ENCODE data around the gene TENM4. TPM values are rescaled to one million over a fixed set of nuclear protein-coding genes. Genes with fewer than 3 reads are reported as not detected.

Gene TENM4
- not detected for total RNA-seq

DNA sequence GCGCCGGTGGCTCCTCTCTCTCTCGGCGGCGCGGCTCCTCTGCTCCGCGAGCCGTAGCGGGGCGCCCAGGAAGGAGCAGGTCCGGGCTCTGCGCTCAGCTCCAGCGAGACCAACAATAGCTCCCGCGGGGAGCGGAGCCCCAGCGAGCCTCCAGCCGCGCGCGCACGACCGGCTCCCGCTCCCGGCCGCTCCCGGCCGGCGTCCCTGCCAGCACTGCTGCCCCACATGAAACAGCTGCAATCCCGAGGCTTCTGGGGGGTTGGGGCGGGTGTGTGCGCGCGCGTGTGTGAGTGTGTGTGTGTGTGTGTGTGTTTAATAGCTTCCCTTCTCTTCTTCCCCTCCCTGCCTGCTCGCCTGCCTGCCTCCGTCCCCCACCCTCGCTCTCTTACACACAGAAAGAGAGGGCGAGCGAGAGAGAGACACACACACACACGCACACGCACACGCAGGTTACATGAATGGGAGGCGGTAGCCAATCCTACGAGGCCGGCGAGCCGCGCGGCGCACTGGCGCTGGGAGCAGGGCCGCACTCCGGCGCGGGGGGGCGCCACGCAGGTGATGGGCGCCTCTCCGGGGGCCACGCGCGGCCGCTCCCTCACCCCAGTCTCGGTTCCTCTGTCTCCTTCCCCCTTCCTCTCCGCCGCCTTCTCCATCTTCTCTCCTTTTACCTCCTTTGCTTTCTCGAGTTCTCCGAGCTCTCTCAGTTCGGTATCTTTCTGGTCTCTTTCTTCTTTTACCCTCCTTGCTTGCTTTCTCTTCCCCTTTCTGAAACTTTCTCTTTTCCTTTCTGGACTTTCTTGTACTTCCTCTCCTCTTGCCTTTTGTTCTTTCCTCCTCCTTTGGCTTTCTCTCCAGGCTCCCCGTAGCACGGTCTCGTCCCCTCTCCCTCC, at the start of gene TENM4:
Gene TENM4 (minus strand): TSS at position 460 of the 890 bp plus-strand sequence. CDS start 371,086 bp downstream, outside the sequence.
- intact Hi-C loops (cut with micrococcal nuclease): no loop called here
- Mint-ChIP-seq H3K4me1 (ENCODE audit: low read depth) (peaks cover 15% of the 10 kb centered on the region), H3K36me3 (no peaks in the 10 kb centered on the region), H3K27me3 (peaks cover 57% of the 10 kb centered on the region), H3K27ac (no peak within 1 kb of the TSS), H3K4me3 (no peak within 1 kb of the TSS), H3K9me3 (no peaks in the 10 kb centered on the region)
- ChIA-PET CTCF (no interaction called here), POLR2A (no interaction called here)
- no peak for DNase-seq

DNA sequence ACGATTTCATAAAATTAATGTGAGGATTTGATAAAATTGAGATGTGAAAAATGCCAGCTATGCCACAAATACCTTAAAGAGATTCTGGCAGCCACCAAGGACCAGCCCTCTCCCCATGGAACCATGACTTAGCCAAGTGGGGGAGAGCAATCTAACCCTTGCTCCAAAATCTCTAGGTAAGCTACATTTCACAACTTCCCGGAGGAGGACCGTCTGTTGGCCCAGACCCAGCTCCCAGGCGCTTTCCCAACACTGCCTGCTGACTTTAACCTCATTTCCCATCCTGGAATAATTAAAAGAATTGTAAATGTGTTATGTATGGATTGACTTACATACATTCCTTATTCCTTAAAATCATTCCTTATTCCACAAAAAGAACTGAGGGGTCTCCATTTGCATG, 47.5 kb upstream of the TENM4 start:
- H3K36me3 Mint-ChIP-seq: no peaks in the 10 kb centered on the region
- intact Hi-C loops (cut with micrococcal nuclease): no loop called here
- POLR2A ChIA-PET: no interaction called here

DNA sequence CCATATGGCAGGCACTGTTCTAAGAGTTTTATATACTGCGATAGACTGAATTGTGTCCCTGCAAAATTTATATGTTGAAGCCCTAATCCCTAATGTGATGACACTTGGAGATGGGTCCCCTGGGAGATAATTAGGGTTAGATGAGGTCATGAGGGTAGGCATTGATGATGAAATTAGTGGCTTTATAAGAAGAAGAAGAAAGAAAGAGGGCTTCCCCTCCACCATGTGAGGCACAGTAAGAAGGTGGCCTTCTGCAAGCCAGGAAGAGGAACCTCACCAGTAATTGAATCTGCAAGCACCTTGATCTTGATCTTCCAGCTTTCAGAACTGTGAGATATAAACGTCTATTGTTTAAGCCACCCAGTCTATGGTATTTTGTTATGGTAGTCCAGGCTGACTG, 46.6 kb upstream of the TENM4 start:
- no peak overlapping the region for H3K4me3 Mint-ChIP-seq
- H3K27me3 Mint-ChIP-seq: peaks cover 1% of the 10 kb centered on the region
- CTCF ChIA-PET: no interaction called here
- H3K9me3 Mint-ChIP-seq: no peaks in the 10 kb centered on the region
- H3K4me1 Mint-ChIP-seq (ENCODE audit: low read depth): no peaks in the 10 kb centered on the region
- H3K27ac Mint-ChIP-seq: no peak overlapping the region
- POLR2A ChIA-PET: no interaction called here
- intact Hi-C loops (cut with micrococcal nuclease): no loop called here
- H3K36me3 Mint-ChIP-seq: no peaks in the 10 kb centered on the region
- DNase-seq: no peak

More for the DNA sequence above, 47.5 kb upstream of the TENM4 start:
- H3K4me1 Mint-ChIP-seq (ENCODE audit: low read depth): no peaks in the 10 kb centered on the region
- H3K9me3 Mint-ChIP-seq: no peaks in the 10 kb centered on the region
- H3K27me3 Mint-ChIP-seq: peaks cover 1% of the 10 kb centered on the region
- no peak overlapping the region for H3K4me3 Mint-ChIP-seq
- DNase-seq: no peak
- CTCF ChIA-PET: no interaction called here
- H3K27ac Mint-ChIP-seq: no peak overlapping the region

DNA sequence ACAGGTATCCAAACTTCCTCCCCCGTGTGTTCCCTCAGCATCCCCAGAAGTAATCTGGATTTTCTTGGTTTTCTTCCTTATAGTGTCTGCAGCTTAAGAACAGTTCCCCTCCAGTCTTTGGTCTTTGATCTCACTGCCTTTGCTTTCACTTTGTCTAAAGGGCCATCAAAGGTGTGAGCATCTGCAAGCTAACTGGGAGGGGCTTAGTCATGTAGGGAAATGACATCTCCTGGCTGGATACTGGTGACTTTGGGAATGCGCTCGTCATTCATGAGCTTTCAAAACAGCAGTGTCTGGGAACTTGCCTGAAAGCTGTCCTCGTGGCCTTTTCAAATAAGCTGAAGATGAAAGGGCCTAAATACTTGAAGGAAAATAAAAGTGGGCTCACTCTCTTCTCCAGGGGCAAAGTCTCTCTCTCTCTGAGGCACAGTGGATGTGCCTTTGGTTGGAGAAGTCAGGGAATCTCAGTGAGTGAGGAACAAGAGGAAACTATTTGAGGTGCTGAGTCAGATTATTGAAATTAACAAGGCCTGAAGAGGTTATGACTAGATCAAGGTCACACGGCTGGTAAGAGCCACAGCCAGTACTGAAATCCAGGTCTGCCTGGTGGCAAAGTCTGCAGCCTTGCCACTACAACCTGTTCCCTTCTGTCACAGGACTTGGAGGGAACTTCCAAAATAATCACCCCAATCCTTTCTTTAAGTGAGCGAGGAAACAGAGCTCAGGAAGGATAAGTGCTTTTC, 45.6 kb upstream of the TENM4 start:
- H3K27ac Mint-ChIP-seq: no peak overlapping the region
- ChIA-PET CTCF (no interaction called here), POLR2A (no interaction called here)
- peaks cover 1% of the 10 kb centered on the region for H3K27me3 Mint-ChIP-seq
- no peaks in the 10 kb centered on the region for H3K36me3 Mint-ChIP-seq
- DNase-seq: no peak
- H3K4me1 Mint-ChIP-seq (ENCODE audit: low read depth): no peaks in the 10 kb centered on the region
- intact Hi-C loops (cut with micrococcal nuclease): no loop called here
- H3K9me3 Mint-ChIP-seq: no peaks in the 10 kb centered on the region
- H3K4me3 Mint-ChIP-seq: no peak overlapping the region

DNA sequence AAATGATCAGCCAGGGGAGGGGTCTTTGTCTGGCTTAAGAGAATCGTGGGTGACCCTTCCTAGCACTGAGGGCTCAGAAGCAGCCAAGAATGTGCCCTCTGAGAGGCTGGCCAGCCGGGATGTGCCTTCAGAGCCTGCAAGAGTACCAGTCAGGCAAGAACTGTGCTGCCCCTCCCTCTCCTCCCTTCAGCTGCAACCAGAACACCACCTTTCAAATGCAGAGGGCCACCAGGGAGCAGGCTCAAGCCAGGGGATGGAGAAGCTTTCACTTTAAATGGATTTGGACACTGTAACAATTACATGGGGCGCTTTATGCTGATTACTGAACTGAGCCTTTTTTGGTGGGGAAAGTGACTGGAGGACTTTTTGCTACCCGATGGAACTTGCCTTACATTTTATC, 44.9 kb upstream of the TENM4 start:
- H3K4me3 Mint-ChIP-seq: no peak overlapping the region
- intact Hi-C loops (cut with micrococcal nuclease): no loop called here
- H3K9me3 Mint-ChIP-seq: no peaks in the 10 kb centered on the region
- H3K27me3 Mint-ChIP-seq: peaks cover 1% of the 10 kb centered on the region
- CTCF ChIA-PET: no interaction called here
- H3K4me1 Mint-ChIP-seq (ENCODE audit: low read depth): no peaks in the 10 kb centered on the region
- H3K36me3 Mint-ChIP-seq: no peaks in the 10 kb centered on the region
- POLR2A ChIA-PET: no interaction called here
- no peak overlapping the region for H3K27ac Mint-ChIP-seq
- DNase-seq: no peak

DNA sequence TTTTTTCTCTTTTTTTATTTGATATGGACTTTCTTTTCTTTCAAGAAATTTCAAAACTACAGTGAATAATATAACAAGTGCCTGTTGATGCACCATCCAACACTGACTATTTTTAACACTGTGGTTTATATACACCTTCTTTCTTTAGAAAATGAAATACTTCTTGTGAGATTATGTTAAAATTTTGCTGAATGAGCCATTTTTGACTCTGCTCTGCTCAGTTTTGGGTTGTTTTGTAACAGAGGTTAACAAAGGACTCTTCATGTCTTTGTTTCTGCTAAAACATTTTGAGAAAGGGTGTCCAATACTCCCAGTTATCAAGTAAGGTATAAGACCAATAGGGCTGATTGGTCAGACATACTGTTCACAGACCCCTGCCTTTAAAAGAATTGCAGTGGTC, 44.0 kb upstream of the TENM4 start:
- intact Hi-C loops (cut with micrococcal nuclease): no loop called here
- H3K4me1 Mint-ChIP-seq (ENCODE audit: low read depth): no peaks in the 10 kb centered on the region
- H3K27me3 Mint-ChIP-seq: peaks cover 1% of the 10 kb centered on the region
- no peaks in the 10 kb centered on the region for H3K36me3 Mint-ChIP-seq
- POLR2A ChIA-PET: no interaction called here
- no peak overlapping the region for H3K27ac Mint-ChIP-seq
- no peaks in the 10 kb centered on the region for H3K9me3 Mint-ChIP-seq
- DNase-seq: no peak
- H3K4me3 Mint-ChIP-seq: no peak overlapping the region
- CTCF ChIA-PET: no interaction called here

DNA sequence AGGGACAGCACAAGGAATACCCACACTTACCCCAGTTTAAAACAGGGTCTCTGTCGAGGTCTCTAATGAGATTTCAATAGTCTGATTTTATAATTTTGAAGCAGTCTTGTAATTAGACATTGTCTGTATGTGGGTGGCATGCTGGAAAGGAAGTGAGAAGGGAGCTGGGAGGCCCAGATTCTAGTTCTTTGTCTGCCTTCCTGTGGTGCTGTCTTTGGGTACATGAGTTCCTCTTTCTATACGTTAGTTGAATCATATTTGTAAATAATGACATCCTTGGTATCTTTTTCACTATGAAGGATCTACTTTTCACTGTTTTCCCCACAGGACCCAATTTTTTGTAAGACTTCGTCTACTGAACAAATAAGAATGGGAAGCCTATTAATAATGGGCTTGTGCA, 42.0 kb upstream of the TENM4 start:
- no peak overlapping the region for H3K4me3 Mint-ChIP-seq
- H3K27me3 Mint-ChIP-seq: peaks cover 1% of the 10 kb centered on the region
- ChIA-PET POLR2A (no interaction called here), CTCF (no interaction called here)
- no peak overlapping the region for H3K27ac Mint-ChIP-seq
- no peaks in the 10 kb centered on the region for H3K9me3 Mint-ChIP-seq
- no peaks in the 10 kb centered on the region for H3K36me3 Mint-ChIP-seq
- H3K4me1 Mint-ChIP-seq (ENCODE audit: low read depth): no peaks in the 10 kb centered on the region
- intact Hi-C loops (cut with micrococcal nuclease): no loop called here
- no peak for DNase-seq

DNA sequence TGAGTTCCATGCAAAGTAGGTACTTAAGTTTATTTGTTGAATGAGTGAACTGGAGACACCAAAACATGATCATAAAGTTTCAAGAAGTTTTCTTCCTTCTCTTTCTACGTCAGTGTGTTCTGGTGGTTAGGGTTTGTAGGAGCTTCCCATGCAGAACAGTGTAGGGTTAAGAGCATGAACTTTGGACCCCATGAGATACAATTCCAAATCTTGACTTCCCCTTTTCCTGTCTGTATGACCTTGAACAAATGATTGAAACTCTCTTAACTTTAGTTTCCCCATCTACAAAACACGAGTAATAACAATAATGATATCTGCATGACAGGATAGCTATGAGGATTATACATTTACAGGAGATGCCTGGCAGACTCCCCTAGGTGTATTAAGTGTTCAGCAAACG, 41.0 kb upstream of the TENM4 start:
- no peak for DNase-seq
- no peak overlapping the region for H3K4me3 Mint-ChIP-seq
- H3K36me3 Mint-ChIP-seq: no peaks in the 10 kb centered on the region
- ChIA-PET CTCF (no interaction called here), POLR2A (no interaction called here)
- no peaks in the 10 kb centered on the region for H3K4me1 Mint-ChIP-seq (ENCODE audit: low read depth)
- H3K27me3 Mint-ChIP-seq: peaks cover 1% of the 10 kb centered on the region
- H3K27ac Mint-ChIP-seq: no peak overlapping the region
- no peaks in the 10 kb centered on the region for H3K9me3 Mint-ChIP-seq
- intact Hi-C loops (cut with micrococcal nuclease): no loop called here

DNA sequence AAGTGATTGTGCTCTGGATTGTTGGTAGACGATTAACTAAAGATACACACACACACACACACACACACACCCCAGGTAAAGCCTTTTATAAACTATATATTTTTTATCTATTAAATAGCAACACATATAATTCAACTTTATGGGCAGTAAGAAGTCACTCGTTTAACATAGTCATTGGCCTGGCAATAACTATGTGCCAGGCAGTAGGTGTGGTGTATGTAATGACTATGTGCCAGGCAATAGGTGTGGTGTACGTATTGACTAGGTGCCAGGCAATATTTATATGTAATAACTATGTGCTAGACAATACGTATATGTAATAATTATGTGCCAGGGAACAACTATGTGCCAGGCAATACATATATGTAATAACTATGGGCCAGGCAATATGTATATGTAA, 40.0 kb upstream of the TENM4 start:
- intact Hi-C loops (cut with micrococcal nuclease): no loop called here
- CTCF ChIA-PET: no interaction called here
- no peaks in the 10 kb centered on the region for H3K27me3 Mint-ChIP-seq
- no peaks in the 10 kb centered on the region for H3K36me3 Mint-ChIP-seq
- no peaks in the 10 kb centered on the region for H3K4me1 Mint-ChIP-seq (ENCODE audit: low read depth)
- H3K9me3 Mint-ChIP-seq: no peaks in the 10 kb centered on the region
- no peak for DNase-seq
- POLR2A ChIA-PET: no interaction called here
- H3K4me3 Mint-ChIP-seq: no peak overlapping the region
- H3K27ac Mint-ChIP-seq: no peak overlapping the region

DNA sequence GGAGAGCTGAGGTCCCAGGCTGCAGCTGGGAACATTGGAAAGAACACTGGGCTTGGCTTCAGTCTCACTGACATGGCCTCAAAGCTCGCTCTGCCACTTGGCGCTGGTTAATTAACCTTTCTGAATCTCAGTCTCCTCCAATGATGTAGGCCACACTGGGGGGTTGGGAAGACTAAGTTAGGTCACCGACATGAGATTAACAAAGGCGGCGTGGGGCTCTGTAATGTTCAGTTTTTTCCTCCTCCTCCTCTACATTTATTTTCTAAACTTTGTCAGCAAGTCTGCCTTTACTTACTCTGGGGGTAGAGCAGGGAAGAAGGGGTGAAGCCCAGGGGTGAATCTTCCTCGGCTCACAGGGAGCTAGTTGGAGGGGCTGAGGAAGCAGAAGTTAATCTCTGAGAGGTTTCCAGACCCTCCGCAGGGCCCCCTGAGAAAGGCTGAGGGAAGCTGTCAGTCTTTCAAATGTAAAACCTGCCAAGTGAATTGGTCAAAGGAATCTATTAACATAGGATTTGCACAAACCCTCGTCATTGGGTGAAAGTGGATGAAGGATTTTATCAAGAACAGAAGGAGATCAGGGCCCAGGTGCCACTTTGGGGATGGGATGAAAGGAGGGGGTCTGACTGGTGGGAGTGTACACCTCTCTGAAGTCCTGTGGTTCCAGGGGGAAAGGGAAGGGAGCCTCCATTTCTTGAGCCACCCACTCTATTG, 32.1 kb upstream of the TENM4 start:
- no peaks in the 10 kb centered on the region for H3K36me3 Mint-ChIP-seq
- H3K4me3 Mint-ChIP-seq: no peak overlapping the region
- POLR2A ChIA-PET: no interaction called here

DNA sequence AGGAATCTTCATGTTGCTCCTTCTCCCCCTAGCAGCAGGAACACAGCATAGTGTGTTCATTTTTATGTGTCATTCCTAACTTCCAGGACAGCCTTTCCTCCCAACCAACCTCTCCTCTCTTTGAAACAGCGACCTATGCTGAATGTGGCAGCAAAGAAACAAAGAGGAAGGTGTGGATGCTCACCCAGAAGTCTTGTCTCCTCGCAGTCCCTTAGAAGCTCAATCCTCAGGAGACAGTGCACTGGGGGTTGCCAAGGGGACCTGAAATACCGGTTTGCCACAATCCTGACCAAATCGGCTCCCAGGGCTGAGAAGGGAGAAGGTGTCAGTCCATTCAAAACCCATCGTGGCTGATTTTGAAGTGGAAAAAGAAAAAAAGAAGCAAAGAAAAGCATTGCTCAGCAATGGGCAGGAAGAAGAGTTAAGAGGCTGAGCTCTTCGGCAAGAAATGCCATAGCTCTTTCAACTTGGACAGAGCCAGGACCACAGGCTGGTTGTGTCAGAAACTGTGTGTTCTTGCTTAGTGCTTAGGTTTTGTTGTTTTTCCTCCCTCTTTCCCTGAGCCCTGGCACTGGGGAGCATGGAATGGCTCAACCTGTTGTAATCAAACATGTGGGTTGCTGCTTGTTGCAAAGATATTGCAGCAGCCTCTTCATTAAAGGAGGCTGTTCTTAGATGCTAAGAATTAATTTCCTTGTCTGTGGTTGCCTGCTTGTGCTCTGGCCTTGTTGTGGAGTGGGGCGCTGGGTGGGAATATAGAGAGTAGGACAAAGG, 30.4 kb upstream of the TENM4 start:
- peaks cover 3% of the 10 kb centered on the region for H3K27me3 Mint-ChIP-seq
- no peaks in the 10 kb centered on the region for H3K4me1 Mint-ChIP-seq (ENCODE audit: low read depth)
- H3K36me3 Mint-ChIP-seq: no peaks in the 10 kb centered on the region
- POLR2A ChIA-PET: no interaction called here
- H3K27ac Mint-ChIP-seq: no peak overlapping the region
- DNase-seq: no peak
- CTCF ChIA-PET: no interaction called here
- H3K4me3 Mint-ChIP-seq: no peak overlapping the region
- intact Hi-C loops (cut with micrococcal nuclease): no loop called here
- no peaks in the 10 kb centered on the region for H3K9me3 Mint-ChIP-seq

More for the DNA sequence above, 32.1 kb upstream of the TENM4 start:
- intact Hi-C loops (cut with micrococcal nuclease): no loop called here
- CTCF ChIA-PET: no interaction called here
- no peak for DNase-seq
- H3K27ac Mint-ChIP-seq: no peak overlapping the region
- H3K9me3 Mint-ChIP-seq: no peaks in the 10 kb centered on the region
- peaks cover 3% of the 10 kb centered on the region for H3K27me3 Mint-ChIP-seq
- H3K4me1 Mint-ChIP-seq (ENCODE audit: low read depth): no peaks in the 10 kb centered on the region

DNA sequence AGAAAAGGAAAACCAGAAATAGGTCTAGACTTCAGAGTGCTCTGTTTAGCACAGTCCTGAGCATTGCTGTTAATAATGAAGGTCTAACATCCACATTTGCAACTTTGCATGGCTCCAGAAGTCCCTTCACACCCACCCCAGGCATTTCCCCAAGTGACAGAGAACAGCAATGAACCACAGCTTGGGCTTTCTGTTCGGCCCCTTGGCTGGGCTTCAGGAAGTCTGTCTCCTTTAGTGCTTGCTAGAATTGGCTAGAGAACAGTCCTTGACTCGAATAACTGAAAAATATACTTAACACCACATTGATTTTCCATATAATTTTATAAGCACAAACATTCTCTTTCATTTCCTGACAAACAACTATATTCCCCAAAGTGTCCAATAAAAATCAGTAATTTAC, 29.3 kb upstream of the TENM4 start:
- no peak for DNase-seq
- no peak overlapping the region for H3K27ac Mint-ChIP-seq
- no peak overlapping the region for H3K4me3 Mint-ChIP-seq
- intact Hi-C loops (cut with micrococcal nuclease): no loop called here
- POLR2A ChIA-PET: no interaction called here
- H3K36me3 Mint-ChIP-seq: no peaks in the 10 kb centered on the region
- CTCF ChIA-PET: no interaction called here
- no peaks in the 10 kb centered on the region for H3K4me1 Mint-ChIP-seq (ENCODE audit: low read depth)
- peaks cover 3% of the 10 kb centered on the region for H3K27me3 Mint-ChIP-seq
- H3K9me3 Mint-ChIP-seq: no peaks in the 10 kb centered on the region
